Spleen (tissue), 11 donors: Measurements from ENCODE around the gene ZNF625. TPM values are rescaled to one million over a fixed set of nuclear protein-coding genes. Genes with fewer than 3 reads are reported as not detected.

ENCODE experiments used
- DNase-seq: peaks from one replicate; pipeline ENCODE4 v3.0.0-alpha.2; 2020
- H3K27ac ChIP-seq, 8 donors: fragments of 200-600 bp; sonication (generic) in 7 of 8; 1 replicate in 4 of 8; 2 replicates in 4 of 8; pipeline versions ENCODE4 v1.5.0 to v1.8.0; 2016 to 2021; ENCODE audit warnings: inconsistent platforms in 4 of 8, mild to moderate bottlenecking in 4 of 8, moderate library complexity in 1 of 8
- H3K27me3 ChIP-seq, 7 donors: fragments of 200-600 bp; sonication (generic) in 6 of 7; replicated peaks in 1 of 7; 1 replicate in 4 of 7; 2 replicates in 3 of 7; pipeline versions ENCODE4 v1.5.0 to v1.8.0; 2016 to 2021; ENCODE audit warnings: inconsistent platforms in 3 of 7, mild to moderate bottlenecking in 1 of 7
- H3K36me3 ChIP-seq, 6 donors: fragments of 200-600 bp; sonication (generic) in 5 of 6; 1 replicate in 4 of 6; 2 replicates in 2 of 6; pipeline versions ENCODE4 v1.5.0 to v1.8.0; 2016 to 2021; ENCODE audit warnings: inconsistent platforms in 2 of 6
- H3K4me1 ChIP-seq, 6 donors: fragments of 200-600 bp; sonication (generic) in 5 of 6; 1 replicate in 3 of 6; 2 replicates in 3 of 6; pipeline versions ENCODE4 v1.5.0 to v1.8.0; 2016 to 2021; ENCODE audit warnings: inconsistent platforms in 3 of 6
- H3K4me3 ChIP-seq, 8 donors: fragments of 200-600 bp; sonication (generic) in 7 of 8; 1 replicate in 4 of 8; 2 replicates in 4 of 8; pipeline versions ENCODE4 v1.5.0 to v1.8.0; 2016 to 2021; ENCODE audit warnings: inconsistent platforms in 4 of 8, mild to moderate bottlenecking in 4 of 8, moderate library complexity in 2 of 8
- H3K9me3 ChIP-seq, 8 donors: fragments of 200-600 bp; sonication (generic) in 7 of 8; 1 replicate in 4 of 8; 2 replicates in 4 of 8; pipeline versions ENCODE4 v1.5.0 to v1.8.0; 2016 to 2021; ENCODE audit warnings: inconsistent platforms in 4 of 8
- CTCF ChIP-seq, 11 experiments: fragments of 200-600 bp in 7 of 11; fragments of 450-650 bp in 4 of 11; sonication (generic) in 4 of 11; IDR thresholded peaks in 8 of 11; conservative IDR thresholded peaks in 3 of 11; 1 replicate in 7 of 11; 2 replicates in 4 of 11; pipeline versions ENCODE4 v1.4.0 to v1.8.0; 2016 to 2021; ENCODE audit warnings: antibody characterized with exemption in 11 of 11, inconsistent platforms in 4 of 11, mild to moderate bottlenecking in 1 of 11
- POLR2A ChIP-seq, 3 donors: fragments of 450-650 bp; IDR thresholded peaks; one replicate each; pipeline ENCODE4 v1.5.1; 2017; ENCODE audit warnings: antibody characterized with exemption in 3 of 3, mild to moderate bottlenecking in 1 of 3
- POLR2AphosphoS5 ChIP-seq, 3 donors: sonication (generic); formaldehyde crosslinking; IDR thresholded peaks; one replicate each; pipeline ENCODE4 v1.5.1; 2017; ENCODE audit warnings: antibody characterized with exemption in 3 of 3
- WGBS, 5 donors: extraction: QIAGEN DNeasy Blood & Tissue Kit in 3 of 5; methylation state at CpG; one replicate each; pipeline versions ENCODE4 v1.1.5 to v1.1.7; 2013 to 2018; 5-methylcytosine and 5-hydroxymethylcytosine counted together
- intact Hi-C: fragments of 100-400 bp; cut with DNase I; formaldehyde crosslinking; loops from one replicate; pipeline ENCODE4 v1.15.0; 2023; ENCODE audit warnings: low total_unique reads
- polyA plus RNA-seq, 3 donors: library from polyadenylated mRNA; stranded (reverse); fragments of 200-250 nt; gene quantifications; one replicate each; pipeline ENCODE4 v1.2.1, GENCODE V29; 2013
- total RNA-seq, 7 donors: library from RNA; depleted of rRNA in 3 of 7; stranded (reverse); fragments of >200 nt in 3 of 7; fragmentation: NEBNext Ultra II Directional in 4 of 7; extraction: Animal tissue kit (Norgen Biotek cat#: 25700) in 4 of 7; gene quantifications; one replicate each; pipeline versions ENCODE4 v1.1.0 to v1.2.1, GENCODE V29; 2016 to 2021
- donor health status: healthy with polysubstance abuse.
- donor health status: DM: no; HTN: no; CAD: no; lungs with moderate emphysema.
- donor health status: DM: no; HTN: no; CAD: no.
- donor health status: Bipolar disorder and iron deficiency.
- donor health status: healthy.
- donor health status: DM: no; HTN: no; CAD: no.
- donor health status: DM: yes; HTN: yes; CAD: no.

Gene ZNF625
- total and polyA plus RNA-seq, 10 donors: 1.2 to 7.9 (median 5.1) TPM

GRCh38 chr19:12139885-12140544 lies 16.5 kb downstream of the ZNF625 start, which contains the start of gene ZNF20:
ZNF20 (minus strand) TSS chr19:12140350; CDS start chr19:12140182, 168 bp downstream.
- peak within 1 kb of the TSS; percentile 87 to 98 (median 92) for H3K4me3 ChIP-seq
- intact Hi-C loops: loop anchor here (2.0 kb wide), 1 partner anchor 81 kb away; no protein-coding TSS in a partner anchor
- TF ChIP-seq CTCF (IDR thresholded peaks at IDR 0.05 in 8 of 11, conservative IDR thresholded peaks at IDR 0.05 in 3 of 11) (peak in 1 of 11 experiments; percentile 42), POLR2AphosphoS5 (IDR thresholded peaks at IDR 0.05) (peak; percentile 45 to 74 (median 73)), POLR2A (IDR thresholded peaks at IDR 0.05) (no peak)
- peak within 1 kb of the TSS; percentile 42 to 89 (median 82) for H3K27ac ChIP-seq
- no peaks in the 10 kb centered on the region for H3K27me3 ChIP-seq
- peaks cover 2 to 39% (median 19%) of the 10 kb centered on the region in 6 donors for H3K36me3 ChIP-seq
- 0 to 1% (median 0%) methylated on average over 20 to 49 of the region's 49 CpGs for WGBS, 5 donors
- peak; percentile 98 for DNase-seq
- peaks cover 19 to 43% (median 26%) of the 10 kb centered on the region in 6 donors for H3K4me1 ChIP-seq
- peaks cover 0 to 15% (median 8%) of the 10 kb centered on the region in 8 donors for H3K9me3 ChIP-seq

- TF ChIP-seq CTCF (IDR thresholded peaks at IDR 0.05 in 8 of 11, conservative IDR thresholded peaks at IDR 0.05 in 3 of 11): no peak
- no peak for TF ChIP-seq POLR2AphosphoS5 (IDR thresholded peaks at IDR 0.05)
- no peak for TF ChIP-seq POLR2A (IDR thresholded peaks at IDR 0.05)
- Histone ChIP-seq H3K27ac (peak overlapping the region in 6 of 8 donors; percentile 72 to 89 (median 87)), H3K27me3 (no peaks in the 10 kb centered on the region), H3K9me3 (peaks cover 0 to 16% (median 7%) of the 10 kb centered on the region in 8 donors), H3K4me3 (peak overlapping the region; percentile 87 to 98 (median 92)), H3K36me3 (peaks cover 7 to 39% (median 23%) of the 10 kb centered on the region in 6 donors), H3K4me1 (peaks cover 19 to 43% (median 26%) of the 10 kb centered on the region in 6 donors)
- intact Hi-C loops: no loop called here
- DNase-seq: no peak
- 26 to 31% (median 27%) methylated on average over 13 of the region's 13 CpGs for WGBS, 5 donors
These were observed 17.3 kb downstream of the ZNF625 start for GRCh38 chr19:12139269-12139668.

- intact Hi-C loops: no loop called here
- peak in 9 of 11 experiments; percentile 22 to 58 (median 27) for TF ChIP-seq CTCF (IDR thresholded peaks at IDR 0.05 in 8 of 11, conservative IDR thresholded peaks at IDR 0.05 in 3 of 11)
- no peak for TF ChIP-seq POLR2AphosphoS5 (IDR thresholded peaks at IDR 0.05)
- no peak for TF ChIP-seq POLR2A (IDR thresholded peaks at IDR 0.05)
- DNase-seq: no peak
- Histone ChIP-seq H3K36me3 (peaks cover 24 to 58% (median 42%) of the 10 kb centered on the region in 6 donors), H3K4me1 (peaks cover 19 to 43% (median 26%) of the 10 kb centered on the region in 6 donors), H3K4me3 (no peak overlapping the region), H3K27me3 (no peaks in the 10 kb centered on the region), H3K9me3 (peaks cover 6 to 35% (median 25%) of the 10 kb centered on the region in 8 donors), H3K27ac (no peak overlapping the region)
- 71 to 82% (median 74%) methylated on average over 7 of the region's 7 CpGs for WGBS, 5 donors
These were observed 19.2 kb downstream of the ZNF625 start for GRCh38 chr19:12137221-12137940.
